HepG2 (cell line): ENCODE measurements around the gene POLR3GL. TPM values are rescaled to one million over a fixed set of nuclear protein-coding genes. Genes with fewer than 3 reads are reported as not detected.
A peak's percentile ranks its signal among the peaks of the same experiment; 100 is the strongest.

Experiments used
- BCL6 ChIP-seq: IDR thresholded peaks from 2 replicates; pipeline ENCODE4 v1.6.1; 2016; ENCODE audit warnings: missing genetic modification reagents, missing compliant biosample characterization
- CENPBD1 ChIP-seq: sonication (generic); formaldehyde crosslinking; IDR thresholded peaks from 2 replicates; pipeline ENCODE4 v1.8.0; 2022; ENCODE audit warnings: missing genetic modification reagents, low read depth, mild to moderate bottlenecking, borderline replicate concordance
- FIP1L1 ChIP-seq: fragments of 200-400 bp; formaldehyde crosslinking; IDR thresholded peaks from 2 replicates; pipeline ENCODE4 v1.6.1; 2018; ENCODE audit warnings: low read depth, mild to moderate bottlenecking, low read length, moderate library complexity, borderline replicate concordance; ENCODE audit not compliant: insufficient read depth
- FUBP1 ChIP-seq: sonication (generic); formaldehyde crosslinking; IDR thresholded peaks from 2 replicates; pipeline ENCODE4 v1.5.1; 2020; ENCODE audit warnings: missing genetic modification reagents, mild to moderate bottlenecking, borderline replicate concordance
- HNF4G ChIP-seq, 2 experiments: sonication (generic) in 1 of 2; formaldehyde crosslinking in 1 of 2; IDR thresholded peaks; 2 replicates each; pipeline versions ENCODE4 v1.4.0 to v1.6.1; 2011 to 2020; ENCODE audit warnings: borderline replicate concordance in 2 of 2, low read depth in 2 of 2, mild to moderate bottlenecking in 2 of 2, low read length in 1 of 2, missing genetic modification reagents in 1 of 2, moderate library complexity in 1 of 2
- HNRNPL ChIP-seq: fragments of 200-400 bp; formaldehyde crosslinking; IDR thresholded peaks from 2 replicates; pipeline ENCODE4 v1.6.1; 2017; ENCODE audit warnings: mild to moderate bottlenecking, low read depth, low read length
- JUND ChIP-seq: sonication (generic); formaldehyde crosslinking; IDR thresholded peaks from 2 replicates; pipeline ENCODE4 v1.8.0; 2022; ENCODE audit warnings: mild to moderate bottlenecking, missing genetic modification reagents
- MED1 ChIP-seq: sonication (generic); formaldehyde crosslinking; IDR thresholded peaks from 2 replicates; pipeline ENCODE4 v1.4.0; 2020; ENCODE audit warnings: missing genetic modification reagents
- MED8 ChIP-seq: sonication (generic); formaldehyde crosslinking; IDR thresholded peaks from 2 replicates; pipeline ENCODE4 v1.8.1; 2023; ENCODE audit warnings: mild to moderate bottlenecking, missing genetic modification reagents; ENCODE audit not compliant: insufficient replicate concordance
- PCBP2 ChIP-seq: fragments of 200-400 bp; formaldehyde crosslinking; optimal IDR thresholded peaks from 2 replicates; pipeline ENCODE3; 2018; ENCODE audit warnings: low read length, low read depth; ENCODE audit not compliant: poor library complexity, severe bottlenecking
- POGK ChIP-seq: sonication (generic); formaldehyde crosslinking; conservative IDR thresholded peaks from 2 replicates; pipeline ENCODE4 v1.8.0; 2022; ENCODE audit warnings: mild to moderate bottlenecking, moderate library complexity, missing genetic modification reagents
- RBFOX2 ChIP-seq: fragments of 200-400 bp; formaldehyde crosslinking; IDR thresholded peaks from 2 replicates; pipeline ENCODE4 v1.6.1; 2017; ENCODE audit warnings: low read depth, mild to moderate bottlenecking, low read length
- RELA ChIP-seq: sonication (generic); formaldehyde crosslinking; IDR thresholded peaks from 2 replicates; pipeline ENCODE4 v1.4.0; 2020; ENCODE audit warnings: missing genetic modification reagents
- RFX1 ChIP-seq: fragments of 450-650 bp; IDR thresholded peaks from 2 replicates; pipeline ENCODE4 v1.6.1; 2017
- SNRNP70 ChIP-seq: fragments of 200-400 bp; formaldehyde crosslinking; IDR thresholded peaks from 2 replicates; pipeline ENCODE4 v1.6.1; 2017; ENCODE audit warnings: mild to moderate bottlenecking, low read depth, low read length, moderate library complexity
- TCF7 ChIP-seq: sonication (generic); IDR thresholded peaks from 2 replicates; pipeline ENCODE4 v1.6.1; 2016; ENCODE audit warnings: antibody characterized with exemption, low read depth
- ZNF883 ChIP-seq: sonication (generic); formaldehyde crosslinking; IDR thresholded peaks from 2 replicates; pipeline ENCODE4 v1.5.1; 2020; ENCODE audit warnings: mild to moderate bottlenecking, missing genetic modification reagents; ENCODE audit errors: not compliant biosample characterization
- ZNF891 ChIP-seq: sonication (generic); formaldehyde crosslinking; IDR thresholded peaks from 2 replicates; pipeline ENCODE4 v1.5.0; 2020; ENCODE audit warnings: mild to moderate bottlenecking, missing genetic modification reagents
- polyA plus RNA-seq, 8 experiments: library from polyadenylated mRNA; depleted of rRNA in 3 of 8; stranded (reverse) in 7 of 8; unstranded in 1 of 8; fragments of >200 nt; fragmentation: Illumina TruSeq in 4 of 8; extraction: Trizol in 4 of 8; gene quantifications; 2 replicates each; pipeline versions ENCODE4 v1.2.1 to v1.2.3, GENCODE V29; 2011 to 2016; ENCODE audit warnings: low read depth in 4 of 8, missing spikeins in 1 of 8, mixed read lengths in 1 of 8; ENCODE audit not compliant: insufficient read depth in 1 of 8
- total RNA-seq, 5 experiments: library from RNA; depleted of rRNA; stranded (reverse); fragments of >200 nt; fragmentation: Illumina TruSeq; extraction: Trizol; gene quantifications; 2 replicates each; pipeline ENCODE4 v1.2.3, GENCODE V29; 2016; ENCODE audit warnings: low read depth in 1 of 5
- TF ChIP-seq, protein P1 (sequence below): IDR thresholded peaks from 2 replicates; pipeline ENCODE4 v1.6.1; 2016; ENCODE audit warnings: low read depth, borderline replicate concordance
- TF ChIP-seq, protein P2 (sequence below): sonication (generic); formaldehyde crosslinking; IDR thresholded peaks from 2 replicates; pipeline ENCODE4 v1.5.1; 2020; ENCODE audit warnings: mild to moderate bottlenecking, missing genetic modification reagents, moderate library complexity

Gene POLR3GL
- total and polyA plus RNA-seq, 2 of the 13 experiments (the other 11 are each of a cell fraction or from before 2014, with no cell fraction given) = 11.5 to 12.4 TPM

DNA sequence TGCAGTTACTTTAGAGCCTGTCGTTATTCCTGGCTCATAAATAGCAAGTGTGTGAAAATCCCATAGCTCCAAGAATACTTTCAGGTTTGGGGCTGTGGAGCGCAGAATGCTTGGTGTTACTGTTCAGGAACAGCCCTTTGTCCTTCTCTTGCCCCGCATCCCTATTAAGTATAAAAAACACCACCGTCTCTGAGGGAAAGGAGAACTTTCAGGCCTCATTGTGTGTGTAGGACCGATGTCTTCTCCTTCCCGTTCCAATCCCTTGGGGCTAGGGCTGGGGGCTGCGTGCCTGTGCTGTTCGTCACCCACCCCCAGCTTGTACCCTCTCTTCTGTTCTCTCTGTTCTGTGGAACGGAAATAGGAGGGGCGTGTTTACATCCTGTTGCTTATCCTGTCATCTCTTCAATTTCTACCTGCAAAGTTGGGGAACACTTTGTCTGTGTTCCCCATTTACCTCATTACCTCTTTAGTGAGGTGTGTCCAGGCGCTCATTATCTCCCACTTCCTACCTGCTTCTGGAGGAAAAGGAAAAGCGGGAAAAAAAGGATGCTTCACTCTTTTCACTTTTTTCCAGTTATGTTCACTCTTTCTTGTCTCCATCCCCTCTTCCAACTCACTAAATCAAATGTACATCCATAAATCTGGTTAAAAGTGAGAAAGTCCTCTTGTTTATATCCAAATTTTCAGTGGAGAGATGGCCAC, 32.7 kb downstream of the POLR3GL start (continued):
- TF ChIP-seq, protein P1, sequence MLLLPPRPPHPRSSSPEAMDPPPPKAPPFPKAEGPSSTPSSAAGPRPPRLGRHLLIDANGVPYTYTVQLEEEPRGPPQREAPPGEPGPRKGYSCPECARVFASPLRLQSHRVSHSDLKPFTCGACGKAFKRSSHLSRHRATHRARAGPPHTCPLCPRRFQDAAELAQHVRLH (CRISPR knock-in tag) = no peak
- TF ChIP-seq, protein P2, sequence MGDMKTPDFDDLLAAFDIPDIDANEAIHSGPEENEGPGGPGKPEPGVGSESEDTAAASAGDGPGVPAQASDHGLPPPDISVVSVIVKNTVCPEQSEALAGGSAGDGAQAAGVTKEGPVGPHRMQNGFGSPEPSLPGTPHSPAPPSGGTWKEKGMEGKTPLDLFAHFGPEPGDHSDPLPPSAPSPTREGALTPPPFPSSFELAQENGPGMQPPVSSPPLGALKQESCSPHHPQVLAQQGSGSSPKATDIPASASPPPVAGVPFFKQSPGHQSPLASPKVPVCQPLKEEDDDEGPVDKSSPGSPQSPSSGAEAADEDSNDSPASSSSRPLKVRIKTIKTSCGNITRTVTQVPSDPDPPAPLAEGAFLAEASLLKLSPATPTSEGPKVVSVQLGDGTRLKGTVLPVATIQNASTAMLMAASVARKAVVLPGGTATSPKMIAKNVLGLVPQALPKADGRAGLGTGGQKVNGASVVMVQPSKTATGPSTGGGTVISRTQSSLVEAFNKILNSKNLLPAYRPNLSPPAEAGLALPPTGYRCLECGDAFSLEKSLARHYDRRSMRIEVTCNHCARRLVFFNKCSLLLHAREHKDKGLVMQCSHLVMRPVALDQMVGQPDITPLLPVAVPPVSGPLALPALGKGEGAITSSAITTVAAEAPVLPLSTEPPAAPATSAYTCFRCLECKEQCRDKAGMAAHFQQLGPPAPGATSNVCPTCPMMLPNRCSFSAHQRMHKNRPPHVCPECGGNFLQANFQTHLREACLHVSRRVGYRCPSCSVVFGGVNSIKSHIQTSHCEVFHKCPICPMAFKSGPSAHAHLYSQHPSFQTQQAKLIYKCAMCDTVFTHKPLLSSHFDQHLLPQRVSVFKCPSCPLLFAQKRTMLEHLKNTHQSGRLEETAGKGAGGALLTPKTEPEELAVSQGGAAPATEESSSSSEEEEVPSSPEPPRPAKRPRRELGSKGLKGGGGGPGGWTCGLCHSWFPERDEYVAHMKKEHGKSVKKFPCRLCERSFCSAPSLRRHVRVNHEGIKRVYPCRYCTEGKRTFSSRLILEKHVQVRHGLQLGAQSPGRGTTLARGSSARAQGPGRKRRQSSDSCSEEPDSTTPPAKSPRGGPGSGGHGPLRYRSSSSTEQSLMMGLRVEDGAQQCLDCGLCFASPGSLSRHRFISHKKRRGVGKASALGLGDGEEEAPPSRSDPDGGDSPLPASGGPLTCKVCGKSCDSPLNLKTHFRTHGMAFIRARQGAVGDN (CRISPR knock-in tag) = no peak
- TF ChIP-seq JUND (CRISPR knock-in tag) (peak; percentile 59; the same call in 1 of the 2 replicates), ZNF883 (CRISPR knock-in tag) (no peak), FIP1L1 (no peak), RELA (CRISPR knock-in tag) (no peak), MED1 (CRISPR knock-in tag) (peak; percentile 75), BCL6 (no peak), RBFOX2 (0 out of 2 replicates have a peak, but pooled peaks have one; percentile 45), RFX1 (no peak), ZNF891 (CRISPR knock-in tag) (no peak), CENPBD1 (no peak), HNRNPL (no peak), MED8 (CRISPR knock-in tag) (no peak), HNF4G (IDR thresholded peaks at IDR 0.05; ENCODE audit: borderline replicate concordance, low read depth, low read length) (no peak), HNF4G (CRISPR knock-in tag; IDR thresholded peaks at IDR 0.05; ENCODE audit: borderline replicate concordance, low read depth) (0 out of 2 replicates have a peak, but pooled peaks have one; percentile 7), SNRNP70 (no peak), PCBP2 (no peak), POGK (no peak), TCF7 (peak; percentile 42; the same call in 1 of the 2 replicates), FUBP1 (no peak)
